SK-N-SH (cell line): ENCODE data around the gene PCDHB9.

Experiments used
- EZH2phosphoT487 ChIP-seq: fragments of 200-600 bp; sonication (generic); IDR thresholded peaks from 2 replicates; pipeline ENCODE4 v1.6.1; 2017; ENCODE audit warnings: low read depth, mixed run types, mild to moderate bottlenecking, antibody characterized with exemption, moderate library complexity, borderline replicate concordance
- FOXM1 ChIP-seq: IDR thresholded peaks from 2 replicates; pipeline ENCODE4 v1.4.0; 2012; ENCODE audit warnings: low read depth, mild to moderate bottlenecking
- JUND ChIP-seq: IDR thresholded peaks from 2 replicates; pipeline ENCODE4 v1.4.0; 2012
- POLR2AphosphoS5 ChIP-seq: IDR thresholded peaks from 2 replicates; pipeline ENCODE4 v1.6.1; 2012; ENCODE audit warnings: low read depth, low read length
- RCOR1 ChIP-seq: fragments of 150-350 bp; IDR thresholded peaks from 2 replicates; pipeline ENCODE4 v1.6.1; 2017; ENCODE audit warnings: antibody characterized with exemption, low read length
- TF ChIP-seq, protein P1 (sequence below): fragments of 200-600 bp; sonication (generic); IDR thresholded peaks from 2 replicates; pipeline ENCODE4 v1.6.1; 2017; ENCODE audit warnings: antibody characterized with exemption, mild to moderate bottlenecking, moderate library complexity
- TF ChIP-seq, protein P2 (sequence below): fragments of 150-350 bp; IDR thresholded peaks from 2 replicates; pipeline ENCODE4 v1.6.1; 2017; ENCODE audit warnings: antibody characterized with exemption, low read length, low read depth, borderline replicate concordance
- TF ChIP-seq, protein P3 (sequence below): fragments of 150-350 bp; IDR thresholded peaks from 2 replicates; pipeline ENCODE4 v1.6.1; 2016; ENCODE audit warnings: mild to moderate bottlenecking, low read depth, low read length

DNA sequence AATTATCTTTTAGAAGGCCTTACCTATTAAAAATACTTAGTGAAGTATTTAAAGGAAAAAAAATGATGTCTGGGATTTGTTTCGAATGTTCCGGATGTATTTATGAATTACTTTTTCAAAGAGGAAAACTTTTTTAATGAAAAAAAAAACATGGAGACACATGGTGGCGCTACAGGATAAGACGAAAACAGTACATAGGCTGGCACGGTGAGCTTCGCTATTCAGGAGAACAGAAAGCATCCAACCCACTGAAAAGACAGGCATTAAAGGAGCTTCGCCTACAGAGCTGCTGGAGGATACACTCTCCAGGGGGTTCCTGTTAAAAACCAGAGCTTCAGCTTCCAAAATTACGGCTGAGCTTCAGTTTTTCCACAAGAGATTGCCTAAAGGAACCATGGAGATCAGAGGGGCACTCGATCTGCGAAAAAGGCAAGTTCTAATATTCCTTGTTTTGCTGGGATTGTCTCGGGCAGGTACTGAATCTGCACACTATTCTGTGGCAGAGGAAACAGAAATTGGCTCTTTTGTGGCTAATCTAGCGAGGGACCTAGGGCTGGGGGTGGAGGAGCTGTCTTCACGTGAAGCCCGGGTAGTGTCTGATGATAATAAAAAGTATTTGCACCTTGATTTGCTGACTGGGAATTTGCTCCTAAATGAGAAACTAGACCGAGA, 36.3 kb downstream of the PCDHB9 start, which contains the start of gene PCDHB14:
- TF ChIP-seq, protein P1, sequence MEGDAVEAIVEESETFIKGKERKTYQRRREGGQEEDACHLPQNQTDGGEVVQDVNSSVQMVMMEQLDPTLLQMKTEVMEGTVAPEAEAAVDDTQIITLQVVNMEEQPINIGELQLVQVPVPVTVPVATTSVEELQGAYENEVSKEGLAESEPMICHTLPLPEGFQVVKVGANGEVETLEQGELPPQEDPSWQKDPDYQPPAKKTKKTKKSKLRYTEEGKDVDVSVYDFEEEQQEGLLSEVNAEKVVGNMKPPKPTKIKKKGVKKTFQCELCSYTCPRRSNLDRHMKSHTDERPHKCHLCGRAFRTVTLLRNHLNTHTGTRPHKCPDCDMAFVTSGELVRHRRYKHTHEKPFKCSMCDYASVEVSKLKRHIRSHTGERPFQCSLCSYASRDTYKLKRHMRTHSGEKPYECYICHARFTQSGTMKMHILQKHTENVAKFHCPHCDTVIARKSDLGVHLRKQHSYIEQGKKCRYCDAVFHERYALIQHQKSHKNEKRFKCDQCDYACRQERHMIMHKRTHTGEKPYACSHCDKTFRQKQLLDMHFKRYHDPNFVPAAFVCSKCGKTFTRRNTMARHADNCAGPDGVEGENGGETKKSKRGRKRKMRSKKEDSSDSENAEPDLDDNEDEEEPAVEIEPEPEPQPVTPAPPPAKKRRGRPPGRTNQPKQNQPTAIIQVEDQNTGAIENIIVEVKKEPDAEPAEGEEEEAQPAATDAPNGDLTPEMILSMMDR, result peak; percentile 65
- TF ChIP-seq JUND (no peak), RCOR1 (no peak), FOXM1 (no peak), POLR2AphosphoS5 (peak; percentile 37; the same call in 1 of the 2 replicates), EZH2phosphoT487 (no peak)
- TF ChIP-seq, protein P2, sequence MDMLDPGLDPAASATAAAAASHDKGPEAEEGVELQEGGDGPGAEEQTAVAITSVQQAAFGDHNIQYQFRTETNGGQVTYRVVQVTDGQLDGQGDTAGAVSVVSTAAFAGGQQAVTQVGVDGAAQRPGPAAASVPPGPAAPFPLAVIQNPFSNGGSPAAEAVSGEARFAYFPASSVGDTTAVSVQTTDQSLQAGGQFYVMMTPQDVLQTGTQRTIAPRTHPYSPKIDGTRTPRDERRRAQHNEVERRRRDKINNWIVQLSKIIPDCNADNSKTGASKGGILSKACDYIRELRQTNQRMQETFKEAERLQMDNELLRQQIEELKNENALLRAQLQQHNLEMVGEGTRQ, result no peak
- TF ChIP-seq, protein P3, sequence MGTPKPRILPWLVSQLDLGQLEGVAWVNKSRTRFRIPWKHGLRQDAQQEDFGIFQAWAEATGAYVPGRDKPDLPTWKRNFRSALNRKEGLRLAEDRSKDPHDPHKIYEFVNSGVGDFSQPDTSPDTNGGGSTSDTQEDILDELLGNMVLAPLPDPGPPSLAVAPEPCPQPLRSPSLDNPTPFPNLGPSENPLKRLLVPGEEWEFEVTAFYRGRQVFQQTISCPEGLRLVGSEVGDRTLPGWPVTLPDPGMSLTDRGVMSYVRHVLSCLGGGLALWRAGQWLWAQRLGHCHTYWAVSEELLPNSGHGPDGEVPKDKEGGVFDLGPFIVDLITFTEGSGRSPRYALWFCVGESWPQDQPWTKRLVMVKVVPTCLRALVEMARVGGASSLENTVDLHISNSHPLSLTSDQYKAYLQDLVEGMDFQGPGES, result no peak
